GM21723 (cell line): ENCODE data around the gene ARL17B.
"Not testable (repeated sequence)": the region's sequence is repeated elsewhere in the genome, so short reads cannot be mapped to it uniquely, and the experiment has no call there.

Experiments used
- ATAC-seq: cut with Tn5 transposase; IDR thresholded peaks from one replicate; pipeline ENCODE4 v1.9.1; 2021; ENCODE audit warnings: mild to moderate bottlenecking, moderate library complexity; ENCODE audit not compliant: unreplicated experiment

Gene ARL17B

GRCh38 chr17:46361755-46362154, at the start of gene ARL17B:
Gene ARL17B, minus strand, starts transcription at chr17:46361766. Its CDS starts 3,369 bp downstream, at chr17:46358397.
- ATAC-seq = peak; percentile 88

- not testable (repeated sequence) for ATAC-seq
These were observed 48.3 kb upstream of the ARL17B start for GRCh38 chr17:46409864-46410263.

GRCh38 chr17:46407155-46407554, 45.6 kb upstream of the ARL17B start:
- ATAC-seq = not testable (repeated sequence)

GRCh38 chr17:46401033-46401787, 39.6 kb upstream of the ARL17B start:
- ATAC-seq = not testable (repeated sequence)

- not testable (repeated sequence) for ATAC-seq
These were observed 39.0 kb upstream of the ARL17B start for GRCh38 chr17:46400543-46400942.

GRCh38 chr17:46399993-46400392, 38.4 kb upstream of the ARL17B start:
- not testable (repeated sequence) for ATAC-seq

- not testable (repeated sequence) for ATAC-seq
These were observed 34.7 kb upstream of the ARL17B start for GRCh38 chr17:46396292-46396691.

- ATAC-seq = not testable (repeated sequence)
These were observed 32.1 kb upstream of the ARL17B start for GRCh38 chr17:46393702-46394101.

GRCh38 chr17:46385491-46385890, 23.9 kb upstream of the ARL17B start:
- not testable (repeated sequence) for ATAC-seq

- not testable (repeated sequence) for ATAC-seq
These were observed 21.6 kb upstream of the ARL17B start for GRCh38 chr17:46383118-46383517.

- not testable (repeated sequence) for ATAC-seq
These were observed 11.9 kb upstream of the ARL17B start for GRCh38 chr17:46373418-46373817.

GRCh38 chr17:46372236-46373229, 11.0 kb upstream of the ARL17B start:
- peak; percentile 70 for ATAC-seq

- not testable (repeated sequence) for ATAC-seq
These were observed 6.0 kb upstream of the ARL17B start for GRCh38 chr17:46367520-46367919.

- ATAC-seq = peak; percentile 54
These were observed 326 bp downstream of the ARL17B start for GRCh38 chr17:46361145-46361735.

GRCh38 chr17:46353856-46354255, 7.7 kb downstream of the ARL17B start:
- ATAC-seq = not testable (repeated sequence)

GRCh38 chr17:46349060-46349459, 12.5 kb downstream of the ARL17B start:
- not testable (repeated sequence) for ATAC-seq

GRCh38 chr17:46348345-46348744, 13.2 kb downstream of the ARL17B start:
- not testable (repeated sequence) for ATAC-seq

- not testable (repeated sequence) for ATAC-seq
These were observed 19.4 kb downstream of the ARL17B start for GRCh38 chr17:46342131-46342530.

GRCh38 chr17:46341220-46341619, 20.3 kb downstream of the ARL17B start:
- ATAC-seq = not testable (repeated sequence)

- ATAC-seq = not testable (repeated sequence)
These were observed 66.7 kb downstream of the ARL17B start, which contains the start of gene LRRC37A for GRCh38 chr17:46294831-46295230. Gene LRRC37A, plus strand, starts transcription at chr17:46295131. Its CDS starts 3 bp downstream, at chr17:46295134.

- peak; percentile 14 for ATAC-seq
These were observed 69.9 kb downstream of the ARL17B start for GRCh38 chr17:46291618-46292017.
